Esophagus muscularis mucosa (tissue), 3 donors: ENCODE data around the gene NPBWR2.
"Not testable (repeated sequence)": the region's sequence is repeated elsewhere in the genome, so short reads cannot be mapped to it uniquely, and the experiment has no call there.

Experiments
- CTCF ChIP-seq, 3 experiments: fragments of 200-600 bp in 2 of 3; fragments of 450-650 bp in 1 of 3; sonication (generic) in 2 of 3; IDR thresholded peaks; one replicate each; pipeline ENCODE4 v1.5.1; 2017 to 2019; ENCODE audit warnings: antibody characterized with exemption in 3 of 3, mild to moderate bottlenecking in 2 of 3, moderate library complexity in 1 of 3
- POLR2A ChIP-seq: fragments of 450-650 bp; IDR thresholded peaks from one replicate; pipeline ENCODE4 v1.6.1; 2017; ENCODE audit warnings: antibody characterized with exemption, moderate library complexity, mild to moderate bottlenecking, low read depth
- POLR2AphosphoS5 ChIP-seq, 2 donors: sonication (generic); formaldehyde crosslinking; IDR thresholded peaks; one replicate each; pipeline ENCODE4 v1.6.1; 2017; ENCODE audit warnings: antibody characterized with exemption in 2 of 2

- not testable (repeated sequence) for TF ChIP-seq CTCF (IDR thresholded peaks at IDR 0.05); POLR2AphosphoS5 (IDR thresholded peaks at IDR 0.05); POLR2A
Measured at GRCh38 chr20:64134744-64135143, 27.4 kb upstream of the NPBWR2 start.
